H1 (cell line): ENCODE data around the gene MEX3D. TPM values are rescaled to one million over a fixed set of nuclear protein-coding genes. Genes with fewer than 3 reads are reported as not detected.

Experiments used
- CTCF ChIA-PET: fragments of 300-600 bp; sonication (Branson Sonifier 250); formaldehyde crosslinking; loops from one replicate; lab custom pipeline; 2021; ENCODE audit not compliant: partially characterized antibody; lab: Charles Lee
- POLR2A ChIA-PET: fragments of 300-600 bp; sonication (Branson Sonifier 250); formaldehyde crosslinking; loops from one replicate; lab custom pipeline; 2021; ENCODE audit warnings: inconsistent platforms; ENCODE audit not compliant: partially characterized antibody; lab: Charles Lee
- DNase-seq, 2 experiments: peaks; one replicate each; pipeline versions ENCODE4 v3.0.0 to v3.0.0-alpha.2; 2010 to 2022; ENCODE audit warnings: low spot score in 2 of 2, low read depth in 1 of 2, mixed read lengths in 1 of 2
- FAIRE-seq: peaks from 2 replicates; lab custom pipeline; 2011; peaks lifted over from hg19 to GRCh38; lab: Jason Lieb, UNC
- H2AFZ ChIP-seq: 2 replicates; pipeline ENCODE4 v1.8.1; 2012; ENCODE audit warnings: low read length, inconsistent platforms
- H2AK5ac ChIP-seq: 2 replicates; pipeline ENCODE4 v1.6.1; 2013; ENCODE audit warnings: low read depth, low read length
- H2BK120ac ChIP-seq: replicated peaks from 2 replicates; pipeline ENCODE3; 2013; ENCODE audit warnings: low read depth, low read length, inconsistent platforms
- H2BK12ac ChIP-seq: 2 replicates; pipeline ENCODE4 v1.6.1; 2013; ENCODE audit warnings: low read depth, low read length
- H2BK15ac ChIP-seq: 2 replicates; pipeline ENCODE4 v1.6.1; 2013; ENCODE audit warnings: low read length
- H2BK20ac ChIP-seq: 2 replicates; pipeline ENCODE4 v1.6.1; 2013; ENCODE audit warnings: low read length
- H2BK5ac ChIP-seq: 2 replicates; pipeline ENCODE4 v1.6.1; 2013; ENCODE audit warnings: low read depth, low read length
- H3K14ac ChIP-seq: 2 replicates; pipeline ENCODE4 v1.6.1; 2013; ENCODE audit warnings: inconsistent platforms; ENCODE audit not compliant: insufficient read length
- H3K18ac ChIP-seq: 2 replicates; pipeline ENCODE4 v1.6.1; 2013; ENCODE audit warnings: low read length; ENCODE audit errors: extremely low read depth
- H3K23ac ChIP-seq: 2 replicates; pipeline ENCODE4 v1.6.1; 2013; ENCODE audit warnings: inconsistent platforms; ENCODE audit not compliant: insufficient read length
- H3K23me2 ChIP-seq: 2 replicates; pipeline ENCODE4 v1.6.1; 2013; ENCODE audit warnings: low read depth, low read length
- H3K27ac ChIP-seq: 2 replicates; pipeline ENCODE4 v1.6.1; 2011; ENCODE audit warnings: low read depth, low read length, inconsistent platforms
- H3K27me3 ChIP-seq, 4 experiments: replicated peaks in 1 of 4; 1 replicate in 1 of 4; 2 replicates in 3 of 4; pipeline versions ENCODE4 v1.6.1 to v1.8.1; 2011 to 2013; ENCODE audit warnings: low read length in 3 of 4, mild to moderate bottlenecking in 3 of 4, inconsistent platforms in 2 of 4, mixed read lengths in 2 of 4, moderate library complexity in 1 of 4; ENCODE audit not compliant: control insufficient read depth in 3 of 4, insufficient read depth in 3 of 4; ENCODE audit errors: extremely low read depth in 1 of 4
- H3K36me3 ChIP-seq, 4 experiments: 2 replicates each; pipeline versions ENCODE4 v1.6.1 to v1.8.1; 2011 to 2013; ENCODE audit warnings: mild to moderate bottlenecking in 4 of 4, low read length in 3 of 4, moderate library complexity in 2 of 4, control low read depth in 1 of 4, inconsistent platforms in 1 of 4; ENCODE audit not compliant: insufficient read depth in 4 of 4, control insufficient read depth in 2 of 4
- H3K4ac ChIP-seq: replicated peaks from 2 replicates; pipeline ENCODE3; 2013; ENCODE audit warnings: low read length, low read depth, mixed read lengths, inconsistent platforms; ENCODE audit not compliant: insufficient read length
- H3K4me1 ChIP-seq, 4 experiments: replicated peaks in 1 of 4; 1 replicate in 1 of 4; 2 replicates in 3 of 4; pipeline versions ENCODE4 v1.6.1 to v1.8.1; 2011 to 2013; ENCODE audit warnings: low read length in 3 of 4, inconsistent platforms in 2 of 4, mixed read lengths in 1 of 4; ENCODE audit not compliant: insufficient read depth in 4 of 4, control insufficient read depth in 3 of 4
- H3K4me2 ChIP-seq, 2 experiments: 2 replicates each; pipeline versions ENCODE4 v1.6.1 to v1.8.1; 2011 to 2013; ENCODE audit warnings: low read depth in 2 of 2, low read length in 2 of 2, control low read depth in 1 of 2, inconsistent platforms in 1 of 2, mild to moderate bottlenecking in 1 of 2; ENCODE audit not compliant: insufficient read depth in 1 of 2
- H3K4me3 ChIP-seq, 4 experiments: fragments of 200-600, 300-600 bp in 1 of 4; sonication (generic), shearing (Covaris generic), sonication (Bioruptor Twin) in 1 of 4; 2 replicates each; pipeline versions ENCODE4 v1.5.1 to v1.8.1; 2011 to 2016; ENCODE audit warnings: low read length in 4 of 4, low read depth in 3 of 4, control low read depth in 2 of 4, inconsistent platforms in 2 of 4, mild to moderate bottlenecking in 2 of 4, mixed read lengths in 1 of 4, moderate library complexity in 1 of 4; ENCODE audit not compliant: insufficient read depth in 2 of 4; ENCODE audit errors: extremely low read depth in 1 of 4
- H3K56ac ChIP-seq: replicated peaks from 2 replicates; pipeline ENCODE3; 2013; ENCODE audit warnings: low read depth, mild to moderate bottlenecking, mixed read lengths, low read length, inconsistent platforms; ENCODE audit not compliant: insufficient read length
- H3K79me1 ChIP-seq: 2 replicates; pipeline ENCODE4 v1.6.1; 2013; ENCODE audit warnings: low read depth, low read length, control low read depth
- H3K79me2 ChIP-seq, 2 experiments: 2 replicates each; pipeline versions ENCODE4 v1.6.1 to v1.8.1; 2012 to 2013; ENCODE audit warnings: low read length in 2 of 2, mild to moderate bottlenecking in 2 of 2, inconsistent platforms in 1 of 2; ENCODE audit not compliant: insufficient read depth in 2 of 2, control insufficient read depth in 1 of 2
- H3K9ac ChIP-seq, 4 experiments: replicated peaks in 1 of 4; 1 replicate in 1 of 4; 2 replicates in 3 of 4; pipeline versions ENCODE4 v1.6.1 to v1.8.1; 2011 to 2013; ENCODE audit warnings: low read depth in 3 of 4, low read length in 3 of 4, control low read depth in 2 of 4, mild to moderate bottlenecking in 2 of 4, moderate library complexity in 2 of 4, inconsistent platforms in 1 of 4; ENCODE audit errors: extremely low read depth in 1 of 4
- H3K9me3 ChIP-seq, 2 experiments: 2 replicates each; pipeline versions ENCODE4 v1.6.1 to v1.8.1; 2012 to 2013; ENCODE audit warnings: mild to moderate bottlenecking in 2 of 2, moderate library complexity in 2 of 2, control low read depth in 1 of 2, inconsistent platforms in 1 of 2, low read depth in 1 of 2, low read length in 1 of 2, mixed read lengths in 1 of 2; ENCODE audit not compliant: insufficient read depth in 2 of 2
- H4K20me1 ChIP-seq, 2 experiments: replicated peaks in 1 of 2; 2 replicates each; pipeline versions ENCODE3 to v1.8.1; 2011 to 2013; ENCODE audit warnings: inconsistent platforms in 2 of 2, low read length in 2 of 2, mild to moderate bottlenecking in 1 of 2; ENCODE audit not compliant: insufficient read depth in 2 of 2, control insufficient read depth in 1 of 2
- H4K5ac ChIP-seq: 2 replicates; pipeline ENCODE4 v1.6.1; 2013; ENCODE audit warnings: low read length, low read depth, mixed read lengths, inconsistent platforms; ENCODE audit not compliant: insufficient read length
- H4K8ac ChIP-seq: 2 replicates; pipeline ENCODE4 v1.8.0; 2013; ENCODE audit warnings: mild to moderate bottlenecking, moderate library complexity, low read length, inconsistent platforms; ENCODE audit not compliant: insufficient read depth; ENCODE audit errors: extremely low read depth
- H4K91ac ChIP-seq: replicated peaks from 2 replicates; pipeline ENCODE3; 2013; ENCODE audit warnings: low read length, mixed read lengths, inconsistent platforms; ENCODE audit not compliant: insufficient read length
- EGR1 ChIP-seq: IDR thresholded peaks from 2 replicates; pipeline ENCODE4 v1.6.1; 2011; ENCODE audit warnings: low read depth, low read length, borderline replicate concordance
- PHF8 ChIP-seq: fragments of 200-600 bp; sonication (generic); conservative IDR thresholded peaks from 2 replicates; pipeline ENCODE4 v1.7.1; 2012; ENCODE audit warnings: low read depth, mild to moderate bottlenecking, inconsistent platforms, low read length, moderate library complexity
- POLR2AphosphoS5 ChIP-seq: IDR thresholded peaks from 2 replicates; pipeline ENCODE4 v1.6.1; 2011; ENCODE audit warnings: low read depth, low read length
- RBBP5 ChIP-seq: IDR thresholded peaks from 2 replicates; pipeline ENCODE4 v1.7.1; 2012; ENCODE audit warnings: low read depth, mild to moderate bottlenecking, inconsistent platforms, low read length, moderate library complexity, borderline replicate concordance
- TEAD4 ChIP-seq: IDR thresholded peaks from 2 replicates; pipeline ENCODE4 v1.6.1; 2012; ENCODE audit warnings: low read depth, low read length, inconsistent platforms, mixed read lengths
- WGBS, 2 experiments: shearing (Covaris generic) in 1 of 2; methylation state at CpG; one replicate each; pipeline versions ENCODE4 v1.1.6 to v1.1.7; 2013 to 2015; ENCODE audit warnings: low lambda C conversion rate in 2 of 2, mixed read lengths in 2 of 2, inconsistent platforms in 1 of 2, low coverage in 1 of 2, missing lambda C conversion rate in 1 of 2; ENCODE audit not compliant: insufficient replicate concordance in 2 of 2, insufficient coverage in 1 of 2, insufficient read length in 1 of 2; ENCODE audit errors: extremely low coverage in 1 of 2, missing lambda C conversion rate in 1 of 2; 5-methylcytosine and 5-hydroxymethylcytosine counted together
- polyA plus RNA-seq, 7 experiments: library from polyadenylated mRNA; depleted of rRNA in 3 of 7; stranded (reverse) in 5 of 7; unstranded in 2 of 7; fragments of >200 nt in 5 of 7; fragments of 200-250 nt in 2 of 7; gene quantifications; 1 replicate in 5 of 7; 2 replicates in 1 of 7; 4 replicates in 1 of 7; pipeline versions ENCODE4 v1.2.1 to v1.2.3, GENCODE V29; 2011 to 2013; ENCODE audit warnings: missing spikeins in 2 of 7, mixed read lengths in 2 of 7
- total RNA-seq: library from RNA; stranded (reverse); fragmentation: NEBNext Ultra II Directional; extraction: Animal tissue kit (Norgen Biotek cat#: 25700); gene quantifications from 2 replicates; pipeline ENCODE4 v1.2.1, GENCODE V29; 2021

The MEX3D gene
- total and polyA plus RNA-seq, 2 of the 8 experiments (the other 6 are each of a cell fraction or from before 2014, with no cell fraction given) = 20.8 to 78.8 TPM

DNA sequence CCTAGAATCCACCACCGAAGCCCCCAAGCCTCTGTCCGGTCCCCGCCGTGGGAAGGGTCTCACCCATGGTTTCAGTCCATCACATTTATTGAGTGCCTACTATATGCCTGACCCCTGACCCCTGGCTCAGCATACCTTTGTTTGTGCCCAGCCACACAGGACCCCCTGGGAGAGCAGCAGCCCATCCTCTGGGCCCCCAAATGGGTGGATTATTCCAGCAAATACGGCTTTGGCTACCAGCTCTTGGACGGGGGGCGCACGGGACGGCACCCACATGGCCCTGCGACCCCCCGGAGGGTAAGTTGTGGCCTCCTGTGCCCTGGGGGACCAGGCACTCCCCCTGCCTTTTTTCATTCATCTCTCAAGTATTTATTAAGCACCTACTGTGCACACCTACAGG, 36.5 kb downstream of the MEX3D start:
- H2AK5ac ChIP-seq = no peak overlapping the region
- no peak overlapping the region for H2BK12ac ChIP-seq
- H3K27ac ChIP-seq = no peak overlapping the region
- H4K20me1 ChIP-seq = peaks cover 0 to 3% of the 10 kb centered on the region in 2 experiments
- ChIA-PET CTCF (no interaction called here), POLR2A (interaction anchor here (1.1 kb wide), 1 partner anchor 12 kb away, joined by 3 read pairs; no protein-coding TSS in a partner anchor)
- no peak overlapping the region for H3K23ac ChIP-seq
- no peak overlapping the region for H3K14ac ChIP-seq
- H3K4me3 ChIP-seq = no peak overlapping the region
- no peak overlapping the region for H2BK15ac ChIP-seq
- H2BK5ac ChIP-seq = no peak overlapping the region
- no peak overlapping the region for H3K4me2 ChIP-seq
- H3K36me3 ChIP-seq = no peaks in the 10 kb centered on the region
- DNase-seq (no peak), FAIRE-seq (no peak)
- H4K8ac ChIP-seq = no peak overlapping the region
- no peak overlapping the region for H4K91ac ChIP-seq
- H3K56ac ChIP-seq = no peak overlapping the region
- no peaks in the 10 kb centered on the region for H3K23me2 ChIP-seq
- WGBS, 2 experiments = 85% methylated on average over 11 of the region's 11 CpGs; no CpG with 5 or more reads in 1 of the 2 experiments
- H3K18ac ChIP-seq = no peak overlapping the region
- no peak overlapping the region for H3K4ac ChIP-seq
- H3K79me1 ChIP-seq = no peaks in the 10 kb centered on the region
- H4K5ac ChIP-seq = no peak overlapping the region
- H2AFZ ChIP-seq = no peak overlapping the region
- H3K9me3 ChIP-seq = no peaks in the 10 kb centered on the region
- H3K79me2 ChIP-seq = no peaks in the 10 kb centered on the region
- no peak overlapping the region for H2BK20ac ChIP-seq
- H3K4me1 ChIP-seq = no peaks in the 10 kb centered on the region
- H3K9ac ChIP-seq = no peak overlapping the region
- no peak overlapping the region for H2BK120ac ChIP-seq
- H3K27me3 ChIP-seq = no peaks in the 10 kb centered on the region; a peak in 1 of 7 replicates
- TF ChIP-seq RBBP5 (no peak), POLR2AphosphoS5 (no peak), PHF8 (no peak), TEAD4 (no peak), EGR1 (no peak)
